ENCODE results near the gene PYCARD. TPM values are rescaled to one million over a fixed set of nuclear protein-coding genes. Genes with fewer than 3 reads are reported as not detected.
"Not testable (repeated sequence)": the region's sequence is repeated elsewhere in the genome, so short reads cannot be mapped to it uniquely, and the experiment has no call there.

Gene PYCARD
- total RNA-seq, 2 donors from 2014 or later, result 27.2 to 51.6 TPM

DNA sequence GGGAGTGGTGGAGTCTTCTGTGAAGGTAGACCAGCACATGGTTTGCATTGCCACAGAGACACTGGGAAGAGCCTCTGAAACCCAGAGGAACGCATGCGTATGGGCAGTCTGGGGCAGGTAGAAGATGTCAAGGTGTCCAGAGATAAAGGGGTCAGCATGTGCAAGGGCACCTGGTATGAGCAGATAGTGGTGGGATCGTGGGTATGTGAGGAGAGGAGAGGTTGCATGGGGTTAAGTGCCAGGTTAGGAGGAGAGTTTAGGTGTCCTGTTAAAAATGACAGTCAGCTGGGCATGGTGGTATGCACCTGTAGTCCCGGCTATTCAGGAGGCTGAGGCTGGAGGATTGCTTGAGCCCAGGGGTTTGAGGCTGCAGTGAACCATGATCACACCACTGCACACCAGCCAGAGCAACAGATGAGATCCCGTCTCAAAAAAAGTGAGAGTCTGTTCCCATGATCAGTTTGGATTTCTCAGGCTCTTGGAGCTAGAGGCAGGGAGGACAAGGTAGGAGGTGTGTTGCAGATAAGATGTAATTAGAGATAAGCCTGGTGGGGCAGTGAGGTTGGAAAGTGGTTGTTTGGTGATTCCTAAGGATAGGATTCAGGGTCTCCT lies 3.0 kb downstream of the PYCARD start:
- H3K4me1 ChIP-seq (replicated peaks), result no peaks in the 10 kb centered on the region
- H3K27ac ChIP-seq, result no peak overlapping the region
- no peaks in the 10 kb centered on the region for H3K27me3 ChIP-seq (replicated peaks; ENCODE audit: insufficient read depth)
- no peaks in the 10 kb centered on the region for H3K9me3 ChIP-seq
- DNase-seq (ENCODE audit: low spot score), result no peak
- peaks cover 0 to 6% of the 10 kb centered on the region in 2 donors for H3K36me3 ChIP-seq
- no peak overlapping the region for H3K4me3 ChIP-seq
- TF ChIP-seq POLR2AphosphoS5 (IDR thresholded peaks at IDR 0.05), result no peak
- TF ChIP-seq, protein P1, sequence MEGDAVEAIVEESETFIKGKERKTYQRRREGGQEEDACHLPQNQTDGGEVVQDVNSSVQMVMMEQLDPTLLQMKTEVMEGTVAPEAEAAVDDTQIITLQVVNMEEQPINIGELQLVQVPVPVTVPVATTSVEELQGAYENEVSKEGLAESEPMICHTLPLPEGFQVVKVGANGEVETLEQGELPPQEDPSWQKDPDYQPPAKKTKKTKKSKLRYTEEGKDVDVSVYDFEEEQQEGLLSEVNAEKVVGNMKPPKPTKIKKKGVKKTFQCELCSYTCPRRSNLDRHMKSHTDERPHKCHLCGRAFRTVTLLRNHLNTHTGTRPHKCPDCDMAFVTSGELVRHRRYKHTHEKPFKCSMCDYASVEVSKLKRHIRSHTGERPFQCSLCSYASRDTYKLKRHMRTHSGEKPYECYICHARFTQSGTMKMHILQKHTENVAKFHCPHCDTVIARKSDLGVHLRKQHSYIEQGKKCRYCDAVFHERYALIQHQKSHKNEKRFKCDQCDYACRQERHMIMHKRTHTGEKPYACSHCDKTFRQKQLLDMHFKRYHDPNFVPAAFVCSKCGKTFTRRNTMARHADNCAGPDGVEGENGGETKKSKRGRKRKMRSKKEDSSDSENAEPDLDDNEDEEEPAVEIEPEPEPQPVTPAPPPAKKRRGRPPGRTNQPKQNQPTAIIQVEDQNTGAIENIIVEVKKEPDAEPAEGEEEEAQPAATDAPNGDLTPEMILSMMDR (IDR thresholded peaks at IDR 0.05), result no peak
- 91% methylated on average over 5 of the region's 5 CpGs for WGBS
- intact Hi-C loops (cut with DNase I), result no loop called here

DNA sequence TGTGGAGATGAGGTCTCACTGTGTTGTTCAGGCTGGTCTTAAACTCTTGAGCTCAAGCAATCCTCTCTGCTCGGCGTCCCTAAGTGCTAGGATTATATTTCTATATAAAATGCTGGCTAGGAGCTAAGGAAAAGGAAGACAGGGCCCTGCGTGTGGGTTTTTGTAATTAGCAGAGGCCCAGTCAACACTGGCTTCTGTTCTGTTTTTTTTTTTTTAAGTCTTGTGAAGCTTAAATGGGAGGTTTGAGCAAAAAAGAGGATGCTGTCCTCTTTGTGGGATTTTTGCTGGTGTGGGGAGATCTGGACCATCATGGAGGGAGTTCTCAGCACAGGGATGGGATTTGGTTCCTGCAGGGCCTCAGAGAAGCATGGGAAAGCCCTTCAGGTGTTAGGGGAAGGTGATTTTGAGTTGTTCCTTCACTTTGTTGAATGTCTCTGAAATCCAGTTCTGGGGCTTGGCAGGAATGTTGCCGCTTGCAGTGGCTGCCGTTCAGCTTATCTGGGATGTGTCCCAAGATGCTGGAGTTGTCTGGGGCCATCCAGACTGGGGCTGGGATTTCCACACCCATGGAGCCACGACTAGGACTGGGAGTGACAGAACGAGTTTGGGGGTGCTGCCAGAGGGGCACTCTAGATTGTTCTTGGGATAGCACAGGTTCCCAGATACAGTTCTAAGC lies 4.2 kb downstream of the PYCARD start:
- no peak for DNase-seq (ENCODE audit: low spot score)
- H3K27ac ChIP-seq, result no peak overlapping the region
- no peak for TF ChIP-seq POLR2AphosphoS5 (IDR thresholded peaks at IDR 0.05)
- TF ChIP-seq, protein P1 (IDR thresholded peaks at IDR 0.05), result no peak
- no peak for TF ChIP-seq POLR2A (IDR thresholded peaks at IDR 0.05)
- peaks cover 6 to 7% of the 10 kb centered on the region in 2 donors for H3K36me3 ChIP-seq
- no peaks in the 10 kb centered on the region for H3K9me3 ChIP-seq
- no peaks in the 10 kb centered on the region for H3K27me3 ChIP-seq (replicated peaks; ENCODE audit: insufficient read depth)
- WGBS, result 46% methylated on average over 7 of the region's 7 CpGs
- intact Hi-C loops (cut with DNase I), result no loop called here
- no peaks in the 10 kb centered on the region for H3K4me1 ChIP-seq (replicated peaks)
- no peak overlapping the region for H3K4me3 ChIP-seq

- WGBS, result 85% methylated on average over 17 of the region's 17 CpGs
- Histone ChIP-seq H3K27me3 (replicated peaks; ENCODE audit: insufficient read depth) (no peaks in the 10 kb centered on the region), H3K27ac (no peak overlapping the region), H3K4me1 (replicated peaks) (no peaks in the 10 kb centered on the region), H3K4me3 (no peak overlapping the region), H3K9me3 (no peaks in the 10 kb centered on the region), H3K36me3 (peaks cover 6 to 16% of the 10 kb centered on the region in 2 donors)
- TF ChIP-seq, protein P1 (IDR thresholded peaks at IDR 0.05), result no peak
- no peak for TF ChIP-seq POLR2A (IDR thresholded peaks at IDR 0.05)
- TF ChIP-seq POLR2AphosphoS5 (IDR thresholded peaks at IDR 0.05), result no peak
- intact Hi-C loops (cut with DNase I), result no loop called here
- no peak for DNase-seq (ENCODE audit: low spot score)
Measured at GRCh38 chr16:31196324-31197088, 6.1 kb downstream of the PYCARD start.

- H3K9me3 ChIP-seq; DNase-seq (ENCODE audit: low spot score); H3K27me3 ChIP-seq (replicated peaks; ENCODE audit: insufficient read depth); H3K4me3 ChIP-seq; intact Hi-C loops (cut with DNase I); H3K4me1 ChIP-seq (replicated peaks); H3K27ac ChIP-seq: not testable (repeated sequence)
- 100% methylated on average over 11 of the region's 11 CpGs for WGBS
- peaks cover 9 to 23% of the 10 kb centered on the region in 2 donors for H3K36me3 ChIP-seq
Measured at GRCh38 chr16:31195861-31196260, 6.7 kb downstream of the PYCARD start.

GRCh38 chr16:31194898-31195297 lies 7.7 kb downstream of the PYCARD start:
- no peaks in the 10 kb centered on the region for H3K9me3 ChIP-seq
- peaks cover 18 to 32% of the 10 kb centered on the region in 2 donors for H3K36me3 ChIP-seq
- H3K4me3 ChIP-seq, result no peak overlapping the region
- 88% methylated on average over 7 of the region's 7 CpGs for WGBS
- DNase-seq (ENCODE audit: low spot score), result no peak
- intact Hi-C loops (cut with DNase I), result no loop called here
- no peak for TF ChIP-seq POLR2A (IDR thresholded peaks at IDR 0.05)
- TF ChIP-seq, protein P1 (IDR thresholded peaks at IDR 0.05), result no peak
- no peak for TF ChIP-seq POLR2AphosphoS5 (IDR thresholded peaks at IDR 0.05)
- no peak overlapping the region for H3K27ac ChIP-seq
- no peaks in the 10 kb centered on the region for H3K27me3 ChIP-seq (replicated peaks; ENCODE audit: insufficient read depth)
- H3K4me1 ChIP-seq (replicated peaks), result no peaks in the 10 kb centered on the region
